Heart left ventricle (tissue), 16 donors: Measurements from ENCODE around the gene DEGS1. TPM values are rescaled to one million over a fixed set of nuclear protein-coding genes. Genes with fewer than 3 reads are reported as not detected.

ENCODE experiments used
- ATAC-seq, 4 donors: fragments of 200-7000 bp; cut with Tn5 transposase; one replicate each; pipeline ENCODE4 v1.9.1; 2020 to 2022; ENCODE audit warnings: moderate library complexity in 4 of 4, mild to moderate bottlenecking in 3 of 4, moderate number of reproducible peaks in 1 of 4
- DNase-seq, 5 donors: peaks; one replicate each; pipeline ENCODE4 v3.0.0-alpha.2; 2020
- H3K27ac ChIP-seq, 12 donors: fragments of 200-600 bp; sonication (generic) in 4 of 12; one replicate each; pipeline versions ENCODE4 v1.5.0 to v1.8.0; 2016 to 2022; ENCODE audit warnings: mild to moderate bottlenecking in 2 of 12
- H3K27me3 ChIP-seq, 9 donors: fragments of 200-600 bp; sonication (generic) in 2 of 9; one replicate each; pipeline versions ENCODE4 v1.5.1 to v1.8.0; 2016 to 2022; ENCODE audit warnings: mild to moderate bottlenecking in 3 of 9
- H3K36me3 ChIP-seq, 9 donors: fragments of 200-600 bp; sonication (generic) in 2 of 9; one replicate each; pipeline versions ENCODE4 v1.5.0 to v1.8.0; 2018 to 2022; ENCODE audit warnings: mild to moderate bottlenecking in 2 of 9
- H3K4me1 ChIP-seq, 12 donors: fragments of 200-600 bp; sonication (generic) in 4 of 12; one replicate each; pipeline versions ENCODE4 v1.5.0 to v1.8.0; 2016 to 2022; ENCODE audit warnings: mild to moderate bottlenecking in 3 of 12
- H3K4me3 ChIP-seq, 12 donors: fragments of 200-600 bp; sonication (generic) in 4 of 12; one replicate each; pipeline versions ENCODE4 v1.5.0 to v1.8.0; 2017 to 2022; ENCODE audit warnings: mild to moderate bottlenecking in 9 of 12, moderate library complexity in 4 of 12
- H3K9me3 ChIP-seq, 12 donors: fragments of 200-600 bp; sonication (generic) in 4 of 12; one replicate each; pipeline versions ENCODE4 v1.5.0 to v1.8.0; 2016 to 2022; ENCODE audit warnings: mild to moderate bottlenecking in 1 of 12
- CTCF ChIP-seq, 12 donors: fragments of 200-600 bp; sonication (generic) in 4 of 12; IDR thresholded peaks; one replicate each; pipeline versions ENCODE4 v1.5.0 to v1.8.0; 2018 to 2022; ENCODE audit warnings: antibody characterized with exemption in 12 of 12, mild to moderate bottlenecking in 5 of 12
- POLR2A ChIP-seq, 2 donors: fragments of 450-650 bp; IDR thresholded peaks; one replicate each; pipeline ENCODE4 v1.6.1; 2017; ENCODE audit warnings: antibody characterized with exemption in 2 of 2, mild to moderate bottlenecking in 2 of 2, moderate library complexity in 2 of 2
- WGBS, 4 donors: extraction: QIAGEN DNeasy Blood & Tissue Kit in 2 of 4; methylation state at CpG; one replicate each; pipeline versions ENCODE4 v1.1.5 to v1.1.7; 2013 to 2018; 5-methylcytosine and 5-hydroxymethylcytosine counted together
- intact Hi-C, 10 donors: fragments of 100-400 bp; cut with DNase I; formaldehyde crosslinking; loops; one replicate each; pipeline versions ENCODE4 v1.11.1 to v1.14.2; 2022
- long read RNA-seq, 3 donors: library from polyadenylated mRNA; unstranded; transcript quantifications; one replicate each; pipeline ENCODE4 v2.0.0, GENCODE V29; 2020 to 2021
- polyA plus RNA-seq, 2 donors: library from polyadenylated mRNA; stranded (reverse); fragments of 200-250 nt; gene quantifications; one replicate each; pipeline ENCODE4 v1.2.3, GENCODE V29; 2013
- total RNA-seq, 9 donors: library from RNA; depleted of rRNA in 2 of 9; stranded (reverse); fragments of >200 nt in 2 of 9; fragmentation: NEBNext Ultra II Directional in 3 of 9; extraction: Animal tissue kit (Norgen Biotek cat#: 25700) in 3 of 9; gene quantifications; one replicate each; pipeline versions ENCODE4 v1.1.0 to v1.2.4, GENCODE V29; 2016 to 2023
- donor health status: ischemic (EF 13 %, LVEDD 7.1; RV severe dilation, severe dysfunction).
- donor health status: healthy with polysubstance abuse.
- donor health status: DM: no; HTN: yes; CAD: no.
- donor health status: DM: no; HTN: no; CAD: no.
- donor health status: ischemic (EF 25% LVEDD 6.9; RV normal size, moderate dysfunction).
- donor health status: ischemic (EF 25% LVEDD 5.7; RV mildly dilated, moderate dysfunction).
- donor health status: healthy.
- donor health status: DM: yes; HTN: yes; CAD: no.
- donor health status: ischemic (EF 35%, LVEDD 5.7; RV mildly dilated, moderate dysfunction).
- donor health status: nonischemic (EF 11% LVEDD 7.7; RV severe dilation, severe dysfunction).
- donor health status: DM: yes; HTN: yes; CAD: no.
- donor health status: PGD.
- donor health status: ischemic (EF 29% LVEDD 5.4; RV normal size, mild dysfunction).
- donor health status: nonischemic (EF 23%, LVEDD 6.1; RV moderate dilation, normal function).

The DEGS1 gene
- total RNA-seq (10 to 100 TPM; 35.8 to 75.2 (median 46.3) TPM), polyA plus RNA-seq (10 to 100 TPM; 40.9 to 54.5 TPM)
- long read RNA-seq, donor 1, transcript DEGS1-201 (3 exons, 2,101 nt) = major isoform, 47 of 57 reads
- long read RNA-seq, donor 1, partial matches to known transcripts = 2 of 57 reads
- long read RNA-seq, donor 1, other reads (novel, unspliced or antisense) = 8 of 57 reads
- long read RNA-seq, donor 2, transcript DEGS1-201 (3 exons, 2,101 nt) = major isoform, 156 of 176 reads
- long read RNA-seq, donor 2, partial matches to known transcripts = 9 of 176 reads
- long read RNA-seq, donor 2, other reads (novel, unspliced or antisense) = 11 of 176 reads
- long read RNA-seq, donor 3, transcript DEGS1-201 (3 exons, 2,101 nt) = major isoform, 51 of 63 reads
- long read RNA-seq, donor 3, partial matches to known transcripts = 9 of 63 reads
- long read RNA-seq, donor 3, other reads (novel, unspliced or antisense) = 3 of 63 reads

- intact Hi-C loops = loop anchor here in 4 of 10 donors (2.0 to 10.0 kb wide), 4 partner anchors 68 to 152 kb away; partner anchors contain the start of genes NVL (in 2 of the 4) and FBXO28 (in 1 of the 4)
- WGBS, 4 donors = 0 to 1% (median 0%) methylated on average over 62 to 94 of the region's 94 CpGs
- Histone ChIP-seq H3K27me3 (no peaks in the 10 kb centered on the region), H3K9me3 (peaks cover 0 to under 1% (median 0%) of the 10 kb centered on the region in 12 donors), H3K4me3 (peak within 1 kb of the TSS; percentile 72 to 100 (median 87)), H3K27ac (peak within 1 kb of the TSS; percentile 69 to 98 (median 96)), H3K4me1 (peaks cover 0 to 39% (median 18%) of the 10 kb centered on the region in 12 donors), H3K36me3 (peaks cover 0 to 17% (median 0%) of the 10 kb centered on the region in 9 donors)
- ATAC-seq (peak; percentile 78 to 96 (median 94)), DNase-seq (peak; percentile 80 to 92 (median 84))
- TF ChIP-seq CTCF (IDR thresholded peaks at IDR 0.05) (no peak), POLR2A (IDR thresholded peaks at IDR 0.05) (peak in 1 of 2 donors; percentile 96)
These were observed at the start of gene DEGS1 for GRCh38 chr1:224182866-224183590. Gene DEGS1, plus strand, starts transcription at chr1:224183240. Its CDS starts 97 bp downstream, at chr1:224183337.

- Histone ChIP-seq H3K4me1 (no peaks in the 10 kb centered on the region), H3K36me3 (peaks cover 0 to 87% (median 74%) of the 10 kb centered on the region in 9 donors), H3K9me3 (peaks cover 0 to 5% (median 0%) of the 10 kb centered on the region in 12 donors), H3K4me3 (no peak overlapping the region), H3K27me3 (no peaks in the 10 kb centered on the region), H3K27ac (no peak overlapping the region)
- no peak for TF ChIP-seq CTCF (IDR thresholded peaks at IDR 0.05)
- no peak for TF ChIP-seq POLR2A (IDR thresholded peaks at IDR 0.05)
- intact Hi-C loops = no loop called here
- ATAC-seq (no peak), DNase-seq (no peak)
- WGBS, 4 donors = 81 to 96% (median 82%) methylated on average over 5 of the region's 5 CpGs
These were observed 49.2 kb upstream of the DEGS1 start for GRCh38 chr1:224133741-224134299.

GRCh38 chr1:224137518-224137917, 45.5 kb upstream of the DEGS1 start:
- H3K36me3 ChIP-seq = peaks cover 0 to 96% (median 75%) of the 10 kb centered on the region in 9 donors
- H3K4me3 ChIP-seq = no peak overlapping the region
- no peak overlapping the region for H3K27ac ChIP-seq
- H3K9me3 ChIP-seq = no peaks in the 10 kb centered on the region
- DNase-seq (no peak), ATAC-seq (no peak)
- no peaks in the 10 kb centered on the region for H3K4me1 ChIP-seq
- no peaks in the 10 kb centered on the region for H3K27me3 ChIP-seq
- TF ChIP-seq CTCF (IDR thresholded peaks at IDR 0.05) = no peak
- TF ChIP-seq POLR2A (IDR thresholded peaks at IDR 0.05) = no peak
- intact Hi-C loops = no loop called here
